Esophagus squamous epithelium (tissue), 5 donors: ENCODE results near the gene KMT2E. TPM values are rescaled to one million over a fixed set of nuclear protein-coding genes. Genes with fewer than 3 reads are reported as not detected.

ENCODE experiments used
- DNase-seq: peaks from one replicate; lab custom pipeline; 2025; lab: John Stamatoyannopoulos, UW
- H3K27ac ChIP-seq, 4 donors: fragments of 200-600 bp; sonication (generic); one replicate each; pipeline ENCODE4 v1.5.1; 2016 to 2019; ENCODE audit warnings: mild to moderate bottlenecking in 1 of 4
- H3K27me3 ChIP-seq, 4 donors: fragments of 200-600 bp; sonication (generic); 1 replicate in 3 of 4; 2 replicates in 1 of 4; pipeline versions ENCODE4 v1.5.1 to v1.6.0; 2017 to 2021; ENCODE audit warnings: antibody characterized with exemption in 1 of 4
- H3K36me3 ChIP-seq, 3 donors: fragments of 200-600 bp; sonication (generic); one replicate each; pipeline ENCODE4 v1.5.1; 2016 to 2019
- H3K4me1 ChIP-seq, 3 donors: fragments of 200-600 bp; sonication (generic); one replicate each; pipeline ENCODE4 v1.5.1; 2017 to 2019
- H3K4me3 ChIP-seq, 4 donors: fragments of 200-600 bp; sonication (generic); 1 replicate in 3 of 4; 2 replicates in 1 of 4; pipeline ENCODE4 v1.5.1; 2016 to 2019; ENCODE audit warnings: mild to moderate bottlenecking in 2 of 4, moderate library complexity in 1 of 4
- H3K9me3 ChIP-seq, 3 donors: fragments of 200-600 bp; sonication (generic); one replicate each; pipeline ENCODE4 v1.5.1; 2016 to 2019
- CTCF ChIP-seq, 6 experiments: fragments of 450-650 bp in 4 of 6; fragments of 200-600 bp in 2 of 6; sonication (generic) in 2 of 6; IDR thresholded peaks; one replicate each; pipeline ENCODE4 v1.5.1; 2016 to 2019; ENCODE audit warnings: antibody characterized with exemption in 6 of 6, mild to moderate bottlenecking in 4 of 6, moderate library complexity in 4 of 6
- POLR2A ChIP-seq, 4 donors: fragments of 450-650 bp; IDR thresholded peaks; one replicate each; pipeline ENCODE4 v1.6.1; 2017; ENCODE audit warnings: antibody characterized with exemption in 4 of 4, mild to moderate bottlenecking in 4 of 4, moderate library complexity in 3 of 4
- WGBS, 2 donors: methylation state at CpG; one replicate each; pipeline ENCODE4 v1.1.5; 2018; 5-methylcytosine and 5-hydroxymethylcytosine counted together
- intact Hi-C: fragments of 100-400 bp; cut with DNase I; formaldehyde crosslinking; loops from one replicate; pipeline ENCODE4 v1.15.0; 2022
- total RNA-seq, 4 donors: library from RNA; depleted of rRNA; stranded (reverse); fragments of >200 nt; gene quantifications; one replicate each; pipeline ENCODE4 v1.1.0, GENCODE V29; 2016
- donor health status: DM: yes; HTN: yes; CAD: no.

KMT2E gene
- total RNA-seq, 4 donors from 2014 or later = 37.2 to 80.5 (median 54.4) TPM

- no peaks in the 10 kb centered on the region for H3K27me3 ChIP-seq
- intact Hi-C loops = no loop called here
- 86 to 89% methylated on average over 12 of the region's 12 CpGs for WGBS, 2 donors
- DNase-seq = no peak
- no peaks in the 10 kb centered on the region for H3K4me1 ChIP-seq
- no peak overlapping the region for H3K4me3 ChIP-seq
- no peak for TF ChIP-seq POLR2A (IDR thresholded peaks at IDR 0.05)
- no peak for TF ChIP-seq CTCF (IDR thresholded peaks at IDR 0.05)
- no peaks in the 10 kb centered on the region for H3K9me3 ChIP-seq
- no peak overlapping the region for H3K27ac ChIP-seq
- H3K36me3 ChIP-seq = peaks cover 5 to 72% (median 13%) of the 10 kb centered on the region in 3 donors
These were observed 117.1 kb downstream of the KMT2E start for GRCh38 chr7:105131033-105131656.

GRCh38 chr7:105131890-105132289, 117.9 kb downstream of the KMT2E start:
- TF ChIP-seq POLR2A (IDR thresholded peaks at IDR 0.05) = no peak
- TF ChIP-seq CTCF (IDR thresholded peaks at IDR 0.05) = no peak
- intact Hi-C loops = no loop called here

GRCh38 chr7:105132335-105132734, 118.3 kb downstream of the KMT2E start:
- no peak for DNase-seq
- 87% methylated on average over 5 of the region's 5 CpGs; no CpG with 5 or more reads in 1 of the 2 donors for WGBS, 2 donors
- no peak for TF ChIP-seq CTCF (IDR thresholded peaks at IDR 0.05)
- TF ChIP-seq POLR2A (IDR thresholded peaks at IDR 0.05) = no peak
- no peaks in the 10 kb centered on the region for H3K4me1 ChIP-seq
- H3K4me3 ChIP-seq = no peak overlapping the region
- H3K27ac ChIP-seq = no peak overlapping the region
- H3K36me3 ChIP-seq = peaks cover 0 to 77% (median 13%) of the 10 kb centered on the region in 3 donors
- intact Hi-C loops = no loop called here
- H3K9me3 ChIP-seq = no peaks in the 10 kb centered on the region
- no peaks in the 10 kb centered on the region for H3K27me3 ChIP-seq

More at GRCh38 chr7:105131890-105132289, 117.9 kb downstream of the KMT2E start:
- Histone ChIP-seq H3K27me3 (no peaks in the 10 kb centered on the region), H3K27ac (no peak overlapping the region), H3K9me3 (no peaks in the 10 kb centered on the region), H3K4me3 (no peak overlapping the region), H3K36me3 (peaks cover 0 to 72% (median 13%) of the 10 kb centered on the region in 3 donors), H3K4me1 (no peaks in the 10 kb centered on the region)
- WGBS, 2 donors = 64 to 78% methylated on average over 4 to 7 of the region's 7 CpGs
- DNase-seq = no peak

- no peak for DNase-seq
- Histone ChIP-seq H3K27me3 (no peaks in the 10 kb centered on the region), H3K4me1 (no peaks in the 10 kb centered on the region), H3K36me3 (peaks cover 0 to 82% (median 13%) of the 10 kb centered on the region in 3 donors), H3K9me3 (no peaks in the 10 kb centered on the region), H3K27ac (no peak overlapping the region), H3K4me3 (no peak overlapping the region)
- intact Hi-C loops = no loop called here
- WGBS, 2 donors = 93 to 95% methylated on average over 10 of the region's 10 CpGs
- TF ChIP-seq POLR2A (IDR thresholded peaks at IDR 0.05) (no peak), CTCF (IDR thresholded peaks at IDR 0.05) (no peak)
These were observed 118.8 kb downstream of the KMT2E start for GRCh38 chr7:105132835-105133234.

GRCh38 chr7:105133358-105133757, 119.4 kb downstream of the KMT2E start:
- H3K27ac ChIP-seq = no peak overlapping the region
- no peak overlapping the region for H3K4me3 ChIP-seq
- no peak for DNase-seq
- TF ChIP-seq POLR2A (IDR thresholded peaks at IDR 0.05) (no peak), CTCF (IDR thresholded peaks at IDR 0.05) (no peak)
- WGBS, 2 donors = 83 to 92% methylated on average over 1 to 6 of the region's 7 CpGs
- H3K36me3 ChIP-seq = peaks cover 0 to 87% (median 11%) of the 10 kb centered on the region in 3 donors
- intact Hi-C loops = no loop called here
- no peaks in the 10 kb centered on the region for H3K9me3 ChIP-seq
- no peaks in the 10 kb centered on the region for H3K27me3 ChIP-seq
- no peaks in the 10 kb centered on the region for H3K4me1 ChIP-seq
